Measurements from ENCODE around the gene CHI3L2.
A peak's percentile ranks its signal among the peaks of the same experiment; 100 is the strongest.

CHI3L2 gene

GRCh38 chr1:111251570-111251969, 24.1 kb downstream of the CHI3L2 start:
- DNase-seq (ENCODE audit: low spot score), result no peak

DNA sequence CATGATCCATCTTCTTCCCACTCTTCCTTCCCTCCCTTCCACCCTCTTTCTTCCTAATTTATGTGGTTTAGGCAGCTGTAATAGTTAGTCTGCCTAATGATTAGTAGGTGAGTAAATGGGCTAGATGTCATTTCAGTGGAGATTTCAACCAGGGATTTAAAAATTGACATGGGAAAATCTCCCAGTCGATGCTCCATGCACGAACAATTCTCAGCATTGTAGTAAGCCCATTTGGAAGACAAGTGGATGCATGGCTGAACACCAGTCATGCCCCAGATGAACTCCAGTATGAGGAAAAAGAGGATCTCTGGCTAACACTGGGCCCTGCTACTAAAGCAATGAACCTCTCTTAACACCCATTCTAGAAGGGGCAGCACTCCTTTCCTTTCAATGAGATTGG, 25.3 kb downstream of the CHI3L2 start:
- DNase-seq (ENCODE audit: low spot score), result no peak

GRCh38 chr1:111253876-111254275, 26.4 kb downstream of the CHI3L2 start:
- DNase-seq (ENCODE audit: low spot score), result peak; percentile 82

- DNase-seq (ENCODE audit: low spot score), result no peak
Measured at GRCh38 chr1:111256988-111257658, 29.6 kb downstream of the CHI3L2 start.

DNA sequence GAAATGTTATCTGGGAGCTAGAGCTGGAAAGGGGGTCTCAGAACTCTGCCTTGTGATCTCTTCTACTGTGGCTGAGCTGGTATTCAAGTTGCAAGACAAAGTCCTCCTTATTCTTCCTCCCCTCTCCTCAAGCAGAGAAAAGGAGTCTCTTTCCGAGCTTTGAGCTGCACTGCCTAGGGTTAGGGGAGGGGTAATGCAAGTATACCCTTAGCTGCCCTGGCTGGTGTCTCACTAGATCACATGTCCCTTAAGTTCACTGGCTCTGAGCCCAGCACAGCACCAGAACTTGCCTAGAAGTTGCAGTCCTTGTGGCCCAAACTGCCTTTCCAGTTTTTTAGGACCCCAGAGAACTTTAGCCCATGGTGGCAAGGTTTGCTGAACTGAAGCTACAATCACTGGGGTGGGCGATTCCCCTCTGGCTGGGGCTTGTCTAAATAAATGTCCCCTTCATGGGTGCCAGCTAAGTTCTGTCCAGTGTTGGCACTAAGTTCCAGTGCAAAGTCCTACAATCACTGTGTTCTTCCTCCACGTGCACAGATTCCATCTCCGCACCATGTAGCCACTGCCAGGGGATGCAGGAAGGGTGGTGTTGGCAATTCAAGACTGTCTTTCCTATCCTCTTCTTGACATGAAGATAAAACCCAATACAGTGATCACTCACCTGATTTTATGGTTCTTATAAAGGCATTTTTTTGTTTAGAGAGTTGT, 40.4 kb downstream of the CHI3L2 start:
- no peak for DNase-seq (ENCODE audit: low spot score)

DNA sequence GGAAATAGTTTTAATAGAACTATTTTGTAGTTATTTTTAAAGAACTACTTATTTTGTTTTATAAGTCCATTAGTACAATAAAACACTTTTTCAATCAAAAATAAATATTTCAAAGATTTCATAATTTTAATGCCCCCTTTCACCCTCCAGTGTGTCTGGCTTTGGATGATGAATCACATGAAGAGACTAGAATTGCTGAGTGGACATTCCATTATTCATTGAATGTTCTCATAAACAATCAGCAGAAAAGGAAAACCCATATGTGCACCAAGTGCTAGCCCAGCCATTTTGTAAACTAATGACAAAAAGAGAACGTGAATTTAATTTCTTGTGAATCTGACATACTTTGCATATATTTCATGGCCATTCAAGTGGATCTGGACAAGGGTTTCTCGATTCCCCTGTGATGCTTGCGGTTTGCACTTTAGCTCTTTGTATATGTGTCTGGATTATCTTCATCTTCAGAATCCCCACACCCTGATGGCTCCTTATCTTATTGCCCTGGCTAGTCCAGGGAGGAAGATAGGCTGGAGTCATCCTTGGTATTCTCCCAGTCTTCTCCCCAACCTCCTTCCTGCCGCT, 42.4 kb downstream of the CHI3L2 start:
- no peak for DNase-seq (ENCODE audit: low spot score)

DNA sequence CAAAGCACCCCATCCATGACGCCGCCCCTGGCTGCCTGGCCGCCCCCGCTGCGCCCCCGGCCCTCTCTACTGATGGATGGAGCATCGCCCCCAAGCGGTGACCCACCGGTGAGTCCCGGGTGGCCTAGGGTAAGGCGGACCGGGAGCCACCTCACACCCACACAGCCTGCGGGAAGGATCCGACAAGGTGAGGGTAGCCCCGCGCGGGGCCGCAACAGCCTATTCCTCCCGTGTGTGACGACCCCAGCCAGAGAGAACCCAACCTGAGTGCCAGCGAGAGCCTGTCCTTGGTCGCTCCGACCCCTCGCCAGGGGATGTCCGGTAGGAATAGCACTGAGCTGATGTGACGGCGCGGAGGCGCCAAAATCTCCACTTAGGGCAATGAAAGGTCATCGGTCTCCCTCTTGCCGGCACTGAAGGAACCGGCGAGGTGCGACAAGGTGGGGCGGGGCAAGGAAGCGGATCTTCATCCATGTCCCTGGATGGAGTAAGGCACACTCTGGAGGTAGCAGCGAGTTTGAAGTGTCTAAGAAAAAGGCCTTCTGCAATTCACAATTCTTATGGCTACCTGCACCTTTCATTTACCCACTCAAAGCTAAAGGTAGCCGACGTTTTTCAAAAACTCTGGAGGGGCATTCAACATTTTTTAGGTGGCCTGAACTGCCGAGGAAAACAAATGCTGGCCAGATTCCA, 43.4 kb downstream of the CHI3L2 start:
- DNase-seq (ENCODE audit: low spot score), result no peak

DNA sequence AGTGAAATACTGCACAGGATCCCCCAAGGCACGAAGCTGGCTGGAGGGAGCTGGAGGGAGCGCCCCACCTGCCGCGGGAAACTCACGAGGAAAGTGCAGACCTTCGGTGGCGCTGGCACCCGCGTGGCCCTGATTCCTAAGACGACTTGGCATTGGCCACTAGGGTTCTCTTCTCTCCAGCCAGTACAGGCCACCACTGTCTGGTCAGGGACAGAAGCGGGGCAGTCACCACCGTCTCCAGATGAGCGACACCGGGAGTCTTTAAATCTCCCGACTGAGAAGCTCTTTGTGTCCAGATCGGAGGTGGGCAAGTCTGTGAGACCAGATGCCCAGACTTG, 43.9 kb downstream of the CHI3L2 start:
- no peak for DNase-seq (ENCODE audit: low spot score)

DNA sequence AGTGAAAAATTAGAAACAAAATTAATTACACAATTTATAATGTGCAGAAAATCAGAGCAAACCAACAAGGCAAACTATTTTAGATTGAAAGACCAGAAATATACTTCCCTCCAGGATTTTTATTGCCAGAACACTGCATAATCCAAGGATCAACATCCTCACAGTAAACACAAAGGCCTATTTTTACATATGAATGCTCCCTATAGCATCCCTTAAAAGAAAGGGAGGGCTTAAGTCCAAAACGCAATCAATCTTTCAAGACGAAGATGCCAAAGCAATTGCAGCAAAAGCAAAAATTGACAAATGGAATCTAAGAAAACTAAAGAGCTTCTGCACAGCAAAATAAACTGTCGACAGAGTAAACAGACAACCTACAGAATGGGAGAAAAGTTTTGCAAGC, 44.6 kb downstream of the CHI3L2 start:
- no peak for DNase-seq (ENCODE audit: low spot score)

DNA sequence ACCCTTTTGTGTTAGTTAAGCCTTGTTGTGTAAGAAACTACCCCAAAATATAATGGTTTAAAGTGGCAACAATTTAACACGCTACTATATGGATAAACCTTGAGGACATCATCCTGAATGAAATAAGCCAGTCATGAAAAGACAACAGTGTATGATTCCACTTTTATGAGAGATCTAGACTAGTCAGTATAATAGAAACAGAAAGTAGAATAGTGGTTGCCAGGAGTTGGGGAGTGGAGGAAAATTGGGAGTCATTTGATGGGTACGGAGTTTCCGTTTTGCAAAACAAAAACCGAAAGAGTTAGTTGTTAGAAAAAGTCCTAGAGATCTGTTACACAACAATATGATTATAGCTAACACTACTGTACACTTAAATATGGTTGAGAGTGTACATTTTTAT, 47.1 kb downstream of the CHI3L2 start:
- DNase-seq (ENCODE audit: low spot score), result no peak

DNA sequence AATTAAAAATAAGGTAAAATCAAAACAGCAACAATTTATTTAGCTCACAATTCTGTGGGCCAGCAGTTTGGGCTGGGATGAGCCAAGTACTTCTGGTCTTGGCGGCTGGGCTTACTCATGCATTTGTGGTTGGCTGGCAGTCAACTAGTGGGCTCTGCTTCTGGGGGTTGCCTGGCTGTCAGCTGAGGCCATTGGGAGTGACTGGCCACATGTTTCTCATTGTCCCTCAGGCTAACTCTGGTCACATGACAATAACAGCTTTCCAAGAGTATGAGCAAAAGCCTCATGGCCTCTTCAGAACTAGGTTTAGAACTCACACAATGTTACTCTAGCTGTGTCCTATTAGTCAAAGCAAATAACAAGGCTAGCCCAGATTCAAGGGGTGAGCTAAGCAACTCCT, 47.6 kb downstream of the CHI3L2 start:
- peak; percentile 58 for DNase-seq (ENCODE audit: low spot score)

DNA sequence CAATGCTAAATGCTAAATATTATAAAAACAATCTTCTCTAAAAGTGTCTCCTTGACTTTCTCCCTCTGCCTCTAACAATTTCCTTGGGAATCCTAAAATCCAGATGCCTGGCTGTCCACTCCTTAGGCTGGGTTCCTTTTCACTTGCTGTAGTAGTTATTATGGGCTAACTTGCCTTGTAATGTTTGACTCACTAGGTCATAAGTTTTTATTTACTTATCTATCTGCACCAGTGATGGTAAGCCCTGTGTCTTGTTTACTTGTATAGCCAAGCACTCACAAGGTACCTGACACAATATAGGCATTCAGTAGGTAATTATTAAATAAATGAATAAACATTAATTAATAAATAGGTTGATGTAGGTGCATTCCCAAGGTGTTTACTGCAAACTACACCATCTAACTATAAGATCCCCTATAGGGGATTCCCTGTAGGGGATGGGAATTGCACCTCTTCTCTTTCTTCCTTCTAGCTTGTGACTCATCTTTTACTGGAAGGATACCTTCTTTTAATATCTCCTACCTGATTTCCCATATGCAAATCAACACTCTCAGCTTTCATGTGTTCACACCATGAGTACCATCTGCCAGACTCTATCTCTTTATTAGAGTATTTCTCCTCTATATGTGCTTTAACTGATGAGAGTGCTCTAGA, 48.4 kb downstream of the CHI3L2 start:
- no peak for DNase-seq (ENCODE audit: low spot score)

DNA sequence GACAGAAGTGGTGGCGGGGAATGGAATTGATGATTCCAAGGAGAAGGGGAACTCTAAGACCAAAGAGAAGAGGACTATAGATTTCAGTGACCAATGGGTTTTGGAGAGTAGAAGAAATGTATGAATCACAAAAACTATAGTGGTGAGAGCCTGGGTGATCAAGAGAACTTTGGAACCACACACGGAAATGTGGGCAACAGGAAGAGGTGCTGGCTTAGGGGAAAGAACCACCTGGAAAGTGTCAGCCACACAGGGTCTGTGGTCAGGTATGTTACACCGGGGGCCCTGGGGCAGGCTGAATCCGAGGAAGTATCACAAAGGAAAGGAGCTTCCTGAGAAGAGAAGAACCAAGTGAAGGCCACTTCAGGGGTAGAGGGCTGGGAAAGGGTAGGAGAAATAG, 51.6 kb downstream of the CHI3L2 start:
- no peak for DNase-seq (ENCODE audit: low spot score)

DNA sequence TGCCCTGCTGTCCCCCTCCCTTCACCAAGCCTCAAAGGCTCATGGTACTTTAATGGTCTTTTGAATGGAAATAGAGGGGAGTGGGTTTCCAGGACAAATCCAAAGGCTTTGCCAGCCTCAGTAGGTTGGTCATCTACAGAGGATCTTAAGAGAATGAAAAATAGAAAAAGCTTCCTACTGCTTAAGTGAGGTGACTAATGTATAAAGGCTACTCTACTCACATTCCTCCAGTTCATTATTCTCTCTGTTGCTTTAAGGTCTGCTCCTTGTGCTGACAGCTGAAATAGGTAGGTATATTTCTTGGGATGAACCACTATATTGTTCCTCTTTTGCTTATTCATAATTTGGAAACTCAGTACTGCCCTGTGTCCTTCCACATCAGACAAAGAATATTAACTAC, 52.8 kb downstream of the CHI3L2 start:
- no peak for DNase-seq (ENCODE audit: low spot score)

DNA sequence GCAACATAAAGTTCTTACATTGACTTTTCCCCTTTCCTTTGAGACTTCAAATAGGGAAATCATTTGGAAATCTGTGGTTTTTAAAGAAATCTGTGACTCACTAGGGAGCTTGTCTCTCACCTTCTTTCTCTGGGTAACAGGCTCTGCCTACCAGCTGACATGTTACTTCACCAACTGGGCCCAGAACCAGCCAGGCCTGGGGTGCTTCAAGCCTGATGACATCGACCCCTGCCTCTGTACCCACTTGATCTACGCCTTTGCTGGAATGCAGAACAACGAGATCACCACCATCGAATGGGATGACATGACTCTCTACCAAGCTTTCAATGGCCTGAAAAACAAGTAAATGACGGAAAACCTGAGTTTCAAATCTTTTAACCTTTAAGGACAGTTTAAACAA, 53.9 kb downstream of the CHI3L2 start:
- DNase-seq (ENCODE audit: low spot score), result no peak

DNA sequence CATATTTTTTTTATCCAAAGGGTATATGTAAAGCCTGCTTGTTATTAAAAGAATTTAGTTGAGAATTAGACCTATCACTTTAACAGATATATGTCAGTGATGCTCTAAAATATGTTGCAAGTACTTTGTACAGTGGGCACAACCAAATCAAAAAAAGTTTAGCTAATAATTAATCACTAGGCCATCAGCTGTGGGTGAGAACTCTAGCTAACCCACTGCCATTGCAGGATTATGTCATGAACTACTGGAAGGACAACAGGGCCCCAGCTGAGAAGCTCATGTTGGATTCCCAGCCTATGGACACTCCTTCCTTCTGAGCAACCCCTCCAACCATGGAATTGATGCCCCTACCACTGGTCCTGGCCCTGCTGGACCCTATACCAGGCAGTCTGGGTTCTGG, 56.3 kb downstream of the CHI3L2 start:
- DNase-seq (ENCODE audit: low spot score), result no peak

DNA sequence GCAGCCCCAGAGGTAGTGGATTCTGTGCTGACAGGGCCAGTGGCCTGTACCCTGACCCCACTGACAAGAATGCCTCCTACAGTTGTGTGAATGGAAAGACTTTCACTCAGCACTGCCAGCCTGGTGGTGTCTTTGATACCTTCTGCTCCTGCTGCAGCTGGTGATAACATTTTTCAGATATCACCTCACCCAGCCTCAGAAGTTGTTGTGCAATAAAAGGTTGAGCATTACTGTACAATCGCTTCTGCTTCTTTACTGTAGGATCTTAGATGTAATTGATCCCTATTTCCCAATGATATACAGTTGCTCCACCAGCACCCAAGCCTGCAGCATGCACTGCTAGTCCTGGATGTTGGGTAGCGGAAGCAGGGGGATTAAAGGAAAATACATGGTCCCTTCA, 58.4 kb downstream of the CHI3L2 start:
- DNase-seq (ENCODE audit: low spot score), result no peak

DNA sequence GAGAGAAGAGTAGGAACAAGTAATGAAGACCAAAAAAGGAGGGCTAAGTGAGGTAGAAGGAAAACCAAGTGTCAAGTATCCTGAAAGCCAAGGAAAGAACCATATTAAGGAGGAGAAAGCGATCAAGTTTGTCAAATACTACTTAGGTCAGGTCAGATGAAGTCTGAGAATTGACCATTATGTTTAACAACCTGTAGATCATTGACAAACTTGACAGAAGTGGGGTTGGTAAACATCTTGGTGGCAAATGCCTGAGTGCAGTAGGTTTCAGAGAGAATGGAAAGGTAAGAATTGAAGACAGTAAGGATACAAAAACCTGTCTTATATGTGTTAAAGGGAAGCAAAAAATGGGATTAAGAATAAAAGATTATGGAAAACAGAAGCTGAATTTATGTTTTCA, 59.4 kb downstream of the CHI3L2 start:
- no peak for DNase-seq (ENCODE audit: low spot score)

DNA sequence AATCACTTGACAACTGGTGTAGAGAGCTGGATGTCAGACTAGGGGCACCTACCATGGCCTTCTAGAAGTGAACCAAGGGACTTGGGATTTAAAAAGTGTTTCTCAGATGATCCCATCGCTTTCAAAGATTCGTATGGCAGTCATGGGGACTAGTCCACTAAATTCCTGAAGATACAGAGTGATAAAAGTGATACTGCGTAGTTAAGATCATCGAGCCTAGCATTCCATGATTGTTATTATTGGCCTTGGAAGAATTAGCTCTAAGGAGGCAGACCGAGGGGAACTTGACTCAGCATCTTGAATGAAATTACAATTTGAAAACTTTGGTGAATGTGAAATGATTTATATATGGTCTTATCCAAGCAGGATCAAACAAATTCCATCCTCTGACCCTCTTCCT, 61.9 kb downstream of the CHI3L2 start:
- DNase-seq (ENCODE audit: low spot score), result no peak

- DNase-seq (ENCODE audit: low spot score), result no peak
Measured at GRCh38 chr1:111290104-111290503, 62.6 kb downstream of the CHI3L2 start.

- DNase-seq (ENCODE audit: low spot score), result no peak
Measured at GRCh38 chr1:111290630-111291029, 63.1 kb downstream of the CHI3L2 start, which contains the start of gene CHIA. Gene CHIA (plus strand): TSS chr1:111290851. CDS start chr1:111310468, 19,617 bp downstream.
